ENCODE results near the gene GAS5. TPM values are rescaled to one million over a fixed set of nuclear protein-coding genes. Genes with fewer than 3 reads are reported as not detected.

The GAS5 gene
- total RNA-seq, 2 donors from 2014 or later = 456 to 587 TPM

- H3K27me3 Mint-ChIP-seq (ENCODE audit: insufficient read depth) = no peaks in the 10 kb centered on the region
Measured at GRCh38 chr1:173818459-173818858, 49.3 kb downstream of the GAS5 start.

More at GRCh38 chr1:173818459-173818858, 49.3 kb downstream of the GAS5 start:
- H3K9me3 ChIP-seq (ENCODE audit: control insufficient read depth, low read length) = no peaks in the 10 kb centered on the region
- no peak for DNase-seq
- no peak for TF ChIP-seq CTCF (conservative IDR thresholded peaks at IDR 0.05)
- peaks cover 3% of the 10 kb centered on the region for H3K4me1 ChIP-seq (ENCODE audit: control insufficient read depth, insufficient read depth, low read length)
- H3K4me3 ChIP-seq (ENCODE audit: low read length) = no peak overlapping the region
- 86 to 100% methylated on average over 1 of the region's 1 CpG for WGBS, 2 experiments (ENCODE audit: insufficient coverage in 1 of 2, insufficient read length in 1 of 2)
- Mint-ChIP-seq H3K4me1 (peaks cover 6% of the 10 kb centered on the region), H3K4me3 (no peak overlapping the region), H3K27ac (no peak overlapping the region), H3K9me3 (peaks cover 3% of the 10 kb centered on the region), H3K36me3 (ENCODE audit: low read depth) (peaks cover 64% of the 10 kb centered on the region)
- no peaks in the 10 kb centered on the region for H3K27me3 ChIP-seq (ENCODE audit: control insufficient read depth, insufficient read depth, low read length, poor library complexity, severe bottlenecking)
- no peak overlapping the region for H3K27ac ChIP-seq (ENCODE audit: low read depth, low read length)
- H3K36me3 ChIP-seq (ENCODE audit: control insufficient read depth, insufficient read depth, low read length) = peaks cover 19% of the 10 kb centered on the region
- no peak overlapping the region for H3K9ac ChIP-seq (ENCODE audit: extremely low read depth, low read length, poor library complexity, severe bottlenecking)

Other genes with a start within 250 kb of the GAS5 start
- not detected for gene TEX50, start 232.7 kb downstream of the GAS5 start, total RNA-seq
- gene ANKRD45, start 198.1 kb downstream of the GAS5 start, total RNA-seq = 1 to 10 TPM; 1.5 to 1.9 TPM
- 10 to 100 TPM; 15.6 to 17.3 TPM for gene KLHL20, start 153.0 kb downstream of the GAS5 start, total RNA-seq
- 10 to 100 TPM; 37.9 to 43.0 TPM for gene DARS2, start 43.3 kb downstream of the GAS5 start, total RNA-seq
- gene CENPL, start 43.1 kb downstream of the GAS5 start, total RNA-seq = 10 to 100 TPM; 15.8 to 18.9 TPM
- 10 to 100 TPM; 17.4 to 24.2 TPM for gene ZBTB37, start 391 bp upstream of the GAS5 start, total RNA-seq
- not detected for gene SERPINC1, start 49.3 kb upstream of the GAS5 start, total RNA-seq
- gene RC3H1, start 154.4 kb upstream of the GAS5 start, total RNA-seq = 10 to 100 TPM; 43.5 to 51.9 TPM

Data from endodermal cell (in vitro differentiated cells).